ENCODE data around the gene GRIK1. TPM values are rescaled to one million over a fixed set of nuclear protein-coding genes. Genes with fewer than 3 reads are reported as not detected.

The GRIK1 gene
- polyA plus RNA-seq, 1 experiment, result not detected

GRCh38 chr21:29933088-29933487, 6.7 kb downstream of the GRIK1 start:
- Histone ChIP-seq H3K27ac (ENCODE audit: low read depth, low read length) (no peak overlapping the region), H3K4me3 (ENCODE audit: low read depth, low read length) (no peak overlapping the region), H3K27me3 (ENCODE audit: control insufficient read depth, insufficient read depth, low read length) (no peaks in the 10 kb centered on the region), H3K9me3 (ENCODE audit: control insufficient read depth, insufficient read depth, low read length) (no peaks in the 10 kb centered on the region)
- TF ChIP-seq, protein P1, sequence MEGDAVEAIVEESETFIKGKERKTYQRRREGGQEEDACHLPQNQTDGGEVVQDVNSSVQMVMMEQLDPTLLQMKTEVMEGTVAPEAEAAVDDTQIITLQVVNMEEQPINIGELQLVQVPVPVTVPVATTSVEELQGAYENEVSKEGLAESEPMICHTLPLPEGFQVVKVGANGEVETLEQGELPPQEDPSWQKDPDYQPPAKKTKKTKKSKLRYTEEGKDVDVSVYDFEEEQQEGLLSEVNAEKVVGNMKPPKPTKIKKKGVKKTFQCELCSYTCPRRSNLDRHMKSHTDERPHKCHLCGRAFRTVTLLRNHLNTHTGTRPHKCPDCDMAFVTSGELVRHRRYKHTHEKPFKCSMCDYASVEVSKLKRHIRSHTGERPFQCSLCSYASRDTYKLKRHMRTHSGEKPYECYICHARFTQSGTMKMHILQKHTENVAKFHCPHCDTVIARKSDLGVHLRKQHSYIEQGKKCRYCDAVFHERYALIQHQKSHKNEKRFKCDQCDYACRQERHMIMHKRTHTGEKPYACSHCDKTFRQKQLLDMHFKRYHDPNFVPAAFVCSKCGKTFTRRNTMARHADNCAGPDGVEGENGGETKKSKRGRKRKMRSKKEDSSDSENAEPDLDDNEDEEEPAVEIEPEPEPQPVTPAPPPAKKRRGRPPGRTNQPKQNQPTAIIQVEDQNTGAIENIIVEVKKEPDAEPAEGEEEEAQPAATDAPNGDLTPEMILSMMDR (IDR thresholded peaks at IDR 0.05; ENCODE audit: low read depth, low read length), result no peak
- ChIA-PET POLR2A (no interaction called here), CTCF (no interaction called here)
- no peak for DNase-seq (ENCODE audit: low read depth, low spot score)

DNA sequence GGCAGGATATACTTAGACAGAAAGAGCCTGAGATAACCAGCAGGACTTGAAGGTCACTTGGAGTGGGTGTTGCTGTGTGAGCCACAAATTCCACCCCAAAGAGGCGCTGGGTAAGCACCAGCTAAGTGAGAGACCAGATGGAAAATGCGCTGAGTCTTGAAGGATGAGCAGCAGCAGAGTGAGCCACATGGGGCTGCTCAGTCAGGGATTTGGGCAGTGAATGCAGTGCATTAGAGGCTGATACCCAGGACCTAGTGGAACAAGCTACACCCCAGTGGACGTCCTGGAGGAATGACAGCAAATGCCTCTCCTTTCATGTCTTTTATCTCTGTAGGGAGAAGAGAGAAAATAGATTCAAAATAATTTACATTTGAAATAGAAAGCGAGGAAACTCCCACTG, 11.3 kb downstream of the GRIK1 start:
- no peak overlapping the region for H3K4me3 ChIP-seq (ENCODE audit: low read depth, low read length)
- no peaks in the 10 kb centered on the region for H3K27me3 ChIP-seq (ENCODE audit: control insufficient read depth, insufficient read depth, low read length)
- no peaks in the 10 kb centered on the region for H3K9me3 ChIP-seq (ENCODE audit: control insufficient read depth, insufficient read depth, low read length)
- ChIA-PET CTCF (no interaction called here), POLR2A (no interaction called here)
- no peak overlapping the region for H3K27ac ChIP-seq (ENCODE audit: low read depth, low read length)
- TF ChIP-seq, protein P1 (IDR thresholded peaks at IDR 0.05; ENCODE audit: low read depth, low read length), result no peak
- no peak for DNase-seq (ENCODE audit: low read depth, low spot score)

GRCh38 chr21:29920938-29921337, 18.9 kb downstream of the GRIK1 start:
- no peak for DNase-seq (ENCODE audit: low read depth, low spot score)
- POLR2A ChIA-PET, result no interaction called here
- Histone ChIP-seq H3K27me3 (ENCODE audit: control insufficient read depth, insufficient read depth, low read length) (no peaks in the 10 kb centered on the region), H3K27ac (ENCODE audit: low read depth, low read length) (no peak overlapping the region), H3K9me3 (ENCODE audit: control insufficient read depth, insufficient read depth, low read length) (no peaks in the 10 kb centered on the region), H3K4me3 (ENCODE audit: low read depth, low read length) (no peak overlapping the region)
- TF ChIP-seq, protein P1 (IDR thresholded peaks at IDR 0.05; ENCODE audit: low read depth, low read length), result no peak
- CTCF ChIA-PET, result no interaction called here

DNA sequence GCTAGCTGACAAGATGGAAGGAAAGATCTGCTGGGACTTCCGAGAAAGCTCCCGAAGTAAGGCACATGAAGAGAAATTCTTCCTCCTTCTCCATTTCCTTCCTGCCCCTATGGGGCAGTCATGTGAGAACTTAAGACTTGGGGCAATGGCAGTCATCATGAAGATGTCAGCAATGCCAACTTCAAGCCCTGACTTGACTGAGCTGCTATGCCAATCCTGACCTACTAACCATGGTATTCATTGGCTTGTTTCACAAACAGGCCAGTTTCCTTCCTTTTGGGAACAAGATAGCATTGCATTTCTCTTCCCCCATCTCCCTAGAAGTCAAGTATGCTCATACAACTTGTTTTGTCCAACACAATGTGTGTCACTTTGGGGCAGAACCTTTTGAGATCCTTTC, 25.5 kb downstream of the GRIK1 start:
- POLR2A ChIA-PET, result no interaction called here
- Histone ChIP-seq H3K4me3 (ENCODE audit: low read depth, low read length) (no peak overlapping the region), H3K9me3 (ENCODE audit: control insufficient read depth, insufficient read depth, low read length) (no peaks in the 10 kb centered on the region), H3K27ac (ENCODE audit: low read depth, low read length) (no peak overlapping the region), H3K27me3 (ENCODE audit: control insufficient read depth, insufficient read depth, low read length) (no peaks in the 10 kb centered on the region)
- TF ChIP-seq, protein P1 (IDR thresholded peaks at IDR 0.05; ENCODE audit: low read depth, low read length), result no peak
- DNase-seq (ENCODE audit: low read depth, low spot score), result no peak
- CTCF ChIA-PET, result no interaction called here

DNA sequence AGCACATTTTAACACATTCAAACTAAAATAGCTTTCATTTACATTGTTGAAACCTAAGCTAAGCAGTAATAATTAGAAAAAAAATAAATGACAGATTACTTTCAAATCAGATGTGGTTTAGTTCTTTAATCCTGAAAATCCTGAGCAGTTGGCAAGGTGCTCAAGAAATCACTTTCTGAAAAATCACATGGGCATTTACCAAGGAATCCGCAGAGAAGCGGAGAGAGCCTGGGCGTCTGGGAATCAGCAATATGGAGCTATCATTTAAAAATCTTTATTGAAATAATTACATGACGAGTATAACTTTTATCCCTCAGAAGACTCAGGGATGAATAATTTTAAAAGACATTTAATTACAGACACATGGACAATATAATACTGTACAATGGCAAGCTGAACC, 30.2 kb downstream of the GRIK1 start:
- Histone ChIP-seq H3K27me3 (ENCODE audit: control insufficient read depth, insufficient read depth, low read length) (no peaks in the 10 kb centered on the region), H3K27ac (ENCODE audit: low read depth, low read length) (no peak overlapping the region), H3K9me3 (ENCODE audit: control insufficient read depth, insufficient read depth, low read length) (no peaks in the 10 kb centered on the region), H3K4me3 (ENCODE audit: low read depth, low read length) (no peak overlapping the region)
- ChIA-PET POLR2A (no interaction called here), CTCF (no interaction called here)
- TF ChIP-seq, protein P1 (IDR thresholded peaks at IDR 0.05; ENCODE audit: low read depth, low read length), result no peak
- no peak for DNase-seq (ENCODE audit: low read depth, low spot score)
